ENCODE measurements around the gene CPED1. TPM values are rescaled to one million over a fixed set of nuclear protein-coding genes. Genes with fewer than 3 reads are reported as not detected.

The CPED1 gene
- total RNA-seq, 1 experiment from 2014 or later, result 0.44 TPM

- DNase-seq (ENCODE audit: low spot score) (no peak), ATAC-seq (peak; percentile 84)
- H3K36me3 Mint-ChIP-seq, result no peaks in the 10 kb centered on the region
- H3K27ac Mint-ChIP-seq, result no peak overlapping the region
- H3K9me3 Mint-ChIP-seq, result no peaks in the 10 kb centered on the region
- ChIA-PET CTCF (interaction anchor here (0.7 to 1.3 kb wide), 6 partner anchors 9 to 307 kb away, joined by 3 to 6 read pairs (median 4); partner anchors contain the start of gene ING3), POLR2A (interaction anchor here (0.5 kb wide), 1 partner anchor 149 kb away, joined by 6 read pairs; the partner anchor contains the start of gene ING3)
- H3K4me3 Mint-ChIP-seq, result no peak overlapping the region
- H3K27me3 Mint-ChIP-seq (ENCODE audit: low read depth), result no peaks in the 10 kb centered on the region
- peaks cover 32% of the 10 kb centered on the region for H3K4me1 Mint-ChIP-seq
- TF ChIP-seq PRRX2 (CRISPR knock-in tag; IDR thresholded peaks at IDR 0.05), result no peak
- TF ChIP-seq ZNF263 (CRISPR knock-in tag; IDR thresholded peaks at IDR 0.05; ENCODE audit: low read depth), result no peak
- TF ChIP-seq ZNF532 (CRISPR knock-in tag; IDR thresholded peaks at IDR 0.05; ENCODE audit: borderline replicate concordance), result no peak
- TF ChIP-seq USF2 (CRISPR knock-in tag; IDR thresholded peaks at IDR 0.05), result no peak
- no peak for TF ChIP-seq ARID4B (CRISPR knock-in tag; IDR thresholded peaks at IDR 0.05; ENCODE audit: borderline replicate concordance)
- TF ChIP-seq E2F5 (CRISPR knock-in tag; IDR thresholded peaks at IDR 0.05), result no peak
- no peak for TF ChIP-seq NFE2L1 (CRISPR knock-in tag; IDR thresholded peaks at IDR 0.05)
- TF ChIP-seq ZNF423 (CRISPR knock-in tag; IDR thresholded peaks at IDR 0.05), result no peak
- TF ChIP-seq ZNF281 (CRISPR knock-in tag; IDR thresholded peaks at IDR 0.05), result no peak
- no peak for TF ChIP-seq IRF2 (CRISPR knock-in tag; IDR thresholded peaks at IDR 0.05; ENCODE audit: borderline replicate concordance, low read depth)
- no peak for TF ChIP-seq RORB (CRISPR knock-in tag; IDR thresholded peaks at IDR 0.05)
- no peak for TF ChIP-seq FOXJ3 (CRISPR knock-in tag; IDR thresholded peaks at IDR 0.05; ENCODE audit: borderline replicate concordance)
- no peak for TF ChIP-seq PREB (CRISPR knock-in tag; IDR thresholded peaks at IDR 0.05; ENCODE audit: borderline replicate concordance)
- TF ChIP-seq MXD4 (CRISPR knock-in tag; IDR thresholded peaks at IDR 0.05; ENCODE audit: borderline replicate concordance), result no peak
- TF ChIP-seq ZNF512 (CRISPR knock-in tag; IDR thresholded peaks at IDR 0.05; ENCODE audit: borderline replicate concordance), result no peak
- no peak for TF ChIP-seq AFF4 (CRISPR knock-in tag; IDR thresholded peaks at IDR 0.05; ENCODE audit: borderline replicate concordance)
Observed at GRCh38 chr7:121099572-121099971, 111.1 kb downstream of the CPED1 start.

All from WTC11 (cell line).